ENCODE results near the gene MISP3. TPM values are rescaled to one million over a fixed set of nuclear protein-coding genes. Genes with fewer than 3 reads are reported as not detected.

The MISP3 gene
- total and polyA plus RNA-seq, 9 of the 15 experiments (the other 6 are each of a cell fraction or from before 2014, with no cell fraction given): 0.25 to 5.6 (median 1.6) TPM

DNA sequence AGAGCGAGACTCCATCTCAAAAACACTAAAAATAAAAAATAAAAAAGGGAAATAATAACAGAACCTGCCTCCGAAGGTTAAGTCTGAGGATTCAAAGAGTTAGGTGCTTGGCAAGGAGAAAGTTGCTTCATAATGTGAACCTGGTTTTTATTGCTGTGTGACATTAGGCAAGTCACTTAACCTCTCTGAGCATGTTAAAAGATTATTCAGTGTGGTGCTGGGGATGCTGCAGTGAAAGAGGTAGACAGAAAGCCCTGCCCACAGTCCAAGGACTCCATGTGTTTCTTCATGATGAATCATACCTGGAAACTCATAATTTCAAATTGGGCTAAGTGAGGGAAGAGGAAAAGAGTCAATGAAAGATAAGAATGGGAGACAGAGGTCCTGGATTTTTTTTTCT lies 38.6 kb upstream of the MISP3 start:
- Histone ChIP-seq H3K27me3 (ENCODE audit: control insufficient read depth in 2 of 2, insufficient read depth in 2 of 2, low read length in 2 of 2) (no peaks in the 10 kb centered on the region), H3K9me3 (replicated peaks; ENCODE audit: control insufficient read depth, insufficient read depth, low read depth, low read length) (no peaks in the 10 kb centered on the region), H3K27ac (ENCODE audit: extremely low read depth, low read depth, low read length) (no peak overlapping the region), H3K4me1 (replicated peaks in 1 of 2; ENCODE audit: control insufficient read depth in 2 of 2, insufficient read depth in 2 of 2, low read length in 2 of 2) (peaks cover 5 to 29% of the 10 kb centered on the region in 2 experiments; a peak in 3 of 5 replicates), H3K79me2 (ENCODE audit: control insufficient read depth, insufficient read depth, low read length) (peaks cover 7% of the 10 kb centered on the region; the same call in 1 of the 3 replicates), H3K9me1 (ENCODE audit: control insufficient read depth, insufficient read depth, low read length) (no peaks in the 10 kb centered on the region), H3K4me3 (no peak overlapping the region), H2AFZ (ENCODE audit: low read depth, low read length) (no peak overlapping the region), H3K9ac (ENCODE audit: insufficient read depth in 1 of 2, low read depth in 2 of 2, low read length in 2 of 2) (no peak overlapping the region), H3K36me3 (ENCODE audit: control insufficient read depth, insufficient read depth, low read length) (0 out of 3 replicates have a peak, but pooled peaks cover 2% of the 10 kb centered on the region), H3K4me2 (ENCODE audit: insufficient read depth, low read length) (no peak overlapping the region), H4K20me1 (replicated peaks; ENCODE audit: control insufficient read depth, insufficient read depth, low read length) (no peaks in the 10 kb centered on the region)
- ATAC-seq (no peak), DNase-seq (ENCODE audit: extremely low read depth in 1 of 4, low spot score in 3 of 4) (peak in 2 of 4 experiments; percentile 14 to 15), FAIRE-seq (peak; percentile 37)
- POLR2A ChIA-PET: no interaction called here
- intact Hi-C loops (cut with micrococcal nuclease) (loop anchor here (10.0 kb wide), 1 partner anchor 79 kb away; the partner anchor contains the start of gene DCAF15), in situ Hi-C loops (cut with MboI) (no loop called here)
- TSS peak; percentile 50 for BruUV-seq (replicated peaks)
- CTCF ChIA-PET (ENCODE audit: low intra/inter-chr PET ratio): no interaction called here
- 100% methylated on average over 2 of the region's 2 CpGs for WGBS (ENCODE audit: insufficient coverage, low coverage, missing lambda C conversion rate)
- TF ChIP-seq PHF20 (IDR thresholded peaks at IDR 0.05; ENCODE audit: partially characterized antibody) (peak; percentile 46), RCOR1 (IDR thresholded peaks at IDR 0.05; ENCODE audit: borderline replicate concordance in 1 of 2, low read depth in 2 of 2, low read length in 2 of 2) (peak; percentile 54 to 73; a peak in 3 of 4 replicates), CBX1 (IDR thresholded peaks at IDR 0.05; ENCODE audit: low read depth) (peak; percentile 52; the same call in 1 of the 2 replicates), ADNP (tag; IDR thresholded peaks at IDR 0.05) (peak; percentile 68; the same call in 1 of the 2 replicates), BRD9 (IDR thresholded peaks at IDR 0.05; ENCODE audit: low read depth, partially characterized antibody) (peak; percentile 65), E2F8 (IDR thresholded peaks at IDR 0.05; ENCODE audit: low read depth, partially characterized antibody) (no peak), CHD4 (IDR thresholded peaks at IDR 0.05; ENCODE audit: insufficient read depth, insufficient replicate concordance, low read depth, low read length, poor library complexity, severe bottlenecking) (peak; percentile 26), NFE2 (IDR thresholded peaks at IDR 0.05; ENCODE audit: low read depth) (no peak), SMARCA5 (IDR thresholded peaks at IDR 0.05) (peak; percentile 95), CGGBP1 (CRISPR knock-in tag; IDR thresholded peaks at IDR 0.05) (no peak), HDGF (IDR thresholded peaks at IDR 0.05) (peak; percentile 74; the same call in 1 of the 2 replicates), CSDE1 (IDR thresholded peaks at IDR 0.05) (no peak), BCOR (IDR thresholded peaks at IDR 0.05) (peak; percentile 99), ZFP36 (IDR thresholded peaks at IDR 0.05; ENCODE audit: low read depth, low read length, partially characterized antibody) (peak; percentile 89), ZNF589 (CRISPR knock-in tag; IDR thresholded peaks at IDR 0.05; ENCODE audit: low read depth) (no peak), GTF2F1 (IDR thresholded peaks at IDR 0.05; ENCODE audit: low read depth, low read length) (no peak), HDAC1 (IDR thresholded peaks at IDR 0.05) (0 out of 4 replicates have a peak, but pooled peaks of 1 of the 2 experiments have one; percentile 60), CREM (IDR thresholded peaks at IDR 0.05; ENCODE audit: low read depth) (no peak), CBX3 (IDR thresholded peaks at IDR 0.05; ENCODE audit: borderline replicate concordance in 1 of 2, low read length in 2 of 2) (0 out of 3 replicates have a peak, but pooled peaks of 1 of the 2 experiments have one; percentile 42), DACH1 (IDR thresholded peaks at IDR 0.05; ENCODE audit: partially characterized antibody) (peak; percentile 29)
- TF ChIP-seq, protein P1, sequence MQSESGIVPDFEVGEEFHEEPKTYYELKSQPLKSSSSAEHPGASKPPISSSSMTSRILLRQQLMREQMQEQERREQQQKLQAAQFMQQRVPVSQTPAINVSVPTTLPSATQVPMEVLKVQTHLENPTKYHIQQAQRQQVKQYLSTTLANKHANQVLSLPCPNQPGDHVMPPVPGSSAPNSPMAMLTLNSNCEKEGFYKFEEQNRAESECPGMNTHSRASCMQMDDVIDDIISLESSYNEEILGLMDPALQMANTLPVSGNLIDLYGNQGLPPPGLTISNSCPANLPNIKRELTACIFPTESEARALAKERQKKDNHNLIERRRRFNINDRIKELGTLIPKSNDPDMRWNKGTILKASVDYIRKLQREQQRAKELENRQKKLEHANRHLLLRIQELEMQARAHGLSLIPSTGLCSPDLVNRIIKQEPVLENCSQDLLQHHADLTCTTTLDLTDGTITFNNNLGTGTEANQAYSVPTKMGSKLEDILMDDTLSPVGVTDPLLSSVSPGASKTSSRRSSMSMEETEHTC (IDR thresholded peaks at IDR 0.05): no peak
